ENCODE measurements around the gene TIAM2.

TIAM2 gene

GRCh38 chr6:155292711-155293110, 297.6 kb downstream of the TIAM2 start:
- no peaks in the 10 kb centered on the region for H3K27me3 ChIP-seq (ENCODE audit: insufficient read depth, low read length)
- H3K4me3 ChIP-seq (ENCODE audit: low read depth, low read length, poor library complexity, severe bottlenecking): no peak overlapping the region
- no peak overlapping the region for H3K27ac ChIP-seq (ENCODE audit: low read depth, low read length, poor library complexity, severe bottlenecking)
- H3K36me3 ChIP-seq (ENCODE audit: insufficient read depth, low read length): peaks cover 91% of the 10 kb centered on the region
- H3K4me2 ChIP-seq (ENCODE audit: low read length): no peak overlapping the region
- H3K79me2 ChIP-seq (ENCODE audit: insufficient read depth, low read length): no peaks in the 10 kb centered on the region; the same call in 1 of the 2 replicates
- H3K4me1 ChIP-seq (ENCODE audit: insufficient read depth, low read length, severe bottlenecking): no peaks in the 10 kb centered on the region
- H3F3A ChIP-seq (ENCODE audit: insufficient read depth, low read length): 0 out of 2 replicates have a peak, but pooled peaks cover 3% of the 10 kb centered on the region
- TF ChIP-seq CTCF (IDR thresholded peaks at IDR 0.05; ENCODE audit: low read length) (no peak), EZH2 (IDR thresholded peaks at IDR 0.05; ENCODE audit: borderline replicate concordance, low read length) (no peak)
- no peak overlapping the region for H3K9ac ChIP-seq (ENCODE audit: low read length)
- no peaks in the 10 kb centered on the region for H3K9me2 ChIP-seq (ENCODE audit: low read depth, low read length)
- H4K20me1 ChIP-seq (ENCODE audit: insufficient read depth, low read length): no peaks in the 10 kb centered on the region
- H3K9me3 ChIP-seq (ENCODE audit: low read length): no peaks in the 10 kb centered on the region
- no peak overlapping the region for H2AFZ ChIP-seq (ENCODE audit: low read length)

GRCh38 chr6:155297669-155298068, 302.6 kb downstream of the TIAM2 start:
- Histone ChIP-seq H3K27ac (ENCODE audit: low read depth, low read length, poor library complexity, severe bottlenecking) (no peak overlapping the region), H3K79me2 (ENCODE audit: insufficient read depth, low read length) (no peaks in the 10 kb centered on the region; the same call in 1 of the 2 replicates), H3K4me2 (ENCODE audit: low read length) (no peak overlapping the region), H2AFZ (ENCODE audit: low read length) (no peak overlapping the region), H3K4me3 (ENCODE audit: low read depth, low read length, poor library complexity, severe bottlenecking) (no peak overlapping the region), H3K9ac (ENCODE audit: low read length) (no peak overlapping the region), H3F3A (ENCODE audit: insufficient read depth, low read length) (no peaks in the 10 kb centered on the region), H3K4me1 (ENCODE audit: insufficient read depth, low read length, severe bottlenecking) (no peaks in the 10 kb centered on the region), H4K20me1 (ENCODE audit: insufficient read depth, low read length) (no peaks in the 10 kb centered on the region), H3K36me3 (ENCODE audit: insufficient read depth, low read length) (peaks cover 65% of the 10 kb centered on the region), H3K27me3 (ENCODE audit: insufficient read depth, low read length) (no peaks in the 10 kb centered on the region), H3K9me3 (ENCODE audit: low read length) (no peaks in the 10 kb centered on the region), H3K9me2 (ENCODE audit: low read depth, low read length) (no peaks in the 10 kb centered on the region)
- TF ChIP-seq EZH2 (IDR thresholded peaks at IDR 0.05; ENCODE audit: borderline replicate concordance, low read length): no peak

- H3K36me3 ChIP-seq (ENCODE audit: insufficient read depth, low read length): peaks cover 64% of the 10 kb centered on the region
- H4K20me1 ChIP-seq (ENCODE audit: insufficient read depth, low read length): no peaks in the 10 kb centered on the region
- no peak overlapping the region for H3K9ac ChIP-seq (ENCODE audit: low read length)
- no peaks in the 10 kb centered on the region for H3K4me1 ChIP-seq (ENCODE audit: insufficient read depth, low read length, severe bottlenecking)
- H3K27ac ChIP-seq (ENCODE audit: low read depth, low read length, poor library complexity, severe bottlenecking): no peak overlapping the region
- H3K79me2 ChIP-seq (ENCODE audit: insufficient read depth, low read length): no peaks in the 10 kb centered on the region; the same call in 1 of the 2 replicates
- TF ChIP-seq EZH2 (IDR thresholded peaks at IDR 0.05; ENCODE audit: borderline replicate concordance, low read length) (no peak), CTCF (IDR thresholded peaks at IDR 0.05; ENCODE audit: low read length) (no peak)
- H3K9me2 ChIP-seq (ENCODE audit: low read depth, low read length): no peaks in the 10 kb centered on the region
- no peaks in the 10 kb centered on the region for H3K9me3 ChIP-seq (ENCODE audit: low read length)
- H3K27me3 ChIP-seq (ENCODE audit: insufficient read depth, low read length): no peaks in the 10 kb centered on the region
- peaks cover 6% of the 10 kb centered on the region; the same call in 1 of the 2 replicates for H3F3A ChIP-seq (ENCODE audit: insufficient read depth, low read length)
- H3K4me2 ChIP-seq (ENCODE audit: low read length): no peak overlapping the region
- H3K4me3 ChIP-seq (ENCODE audit: low read depth, low read length, poor library complexity, severe bottlenecking): no peak overlapping the region
- H2AFZ ChIP-seq (ENCODE audit: low read length): no peak overlapping the region
These were observed 306.8 kb downstream of the TIAM2 start for GRCh38 chr6:155301867-155302266.

GRCh38 chr6:155303361-155303870, 308.3 kb downstream of the TIAM2 start:
- Histone ChIP-seq H3K27me3 (ENCODE audit: insufficient read depth, low read length) (no peaks in the 10 kb centered on the region), H3K4me1 (ENCODE audit: insufficient read depth, low read length, severe bottlenecking) (no peaks in the 10 kb centered on the region), H3F3A (ENCODE audit: insufficient read depth, low read length) (peaks cover 6% of the 10 kb centered on the region; the same call in 1 of the 2 replicates), H3K27ac (ENCODE audit: low read depth, low read length, poor library complexity, severe bottlenecking) (no peak overlapping the region), H3K79me2 (ENCODE audit: insufficient read depth, low read length) (no peaks in the 10 kb centered on the region), H4K20me1 (ENCODE audit: insufficient read depth, low read length) (no peaks in the 10 kb centered on the region), H3K36me3 (ENCODE audit: insufficient read depth, low read length) (peaks cover 67% of the 10 kb centered on the region), H2AFZ (ENCODE audit: low read length) (no peak overlapping the region), H3K4me2 (ENCODE audit: low read length) (no peak overlapping the region), H3K9me2 (ENCODE audit: low read depth, low read length) (no peaks in the 10 kb centered on the region), H3K9me3 (ENCODE audit: low read length) (no peaks in the 10 kb centered on the region), H3K9ac (ENCODE audit: low read length) (no peak overlapping the region), H3K4me3 (ENCODE audit: low read depth, low read length, poor library complexity, severe bottlenecking) (no peak overlapping the region)
- TF ChIP-seq CTCF (IDR thresholded peaks at IDR 0.05; ENCODE audit: low read length) (no peak), EZH2 (IDR thresholded peaks at IDR 0.05; ENCODE audit: borderline replicate concordance, low read length) (no peak)

Measured in OCI-LY1 (cell line).